PC-3 (cell line): ENCODE measurements around the gene POLR2C.

ENCODE experiments used
- CTCF ChIP-seq: fragments of 300-600 bp; sonication (generic); conservative IDR thresholded peaks from 2 replicates; pipeline ENCODE4 v1.5.1; 2017; ENCODE audit warnings: antibody characterized with exemption, low read depth, mild to moderate bottlenecking, low read length
- EZH2 ChIP-seq: fragments of 300-600 bp; sonication (generic); IDR thresholded peaks from one replicate; pipeline ENCODE4 v1.6.1; 2017; ENCODE audit warnings: antibody characterized with exemption, mild to moderate bottlenecking, low read length; ENCODE audit not compliant: unreplicated experiment
- EZH2phosphoT487 ChIP-seq: fragments of 300-600 bp; sonication (generic); IDR thresholded peaks from 2 replicates; pipeline ENCODE4 v1.6.1; 2018; ENCODE audit warnings: mild to moderate bottlenecking, antibody characterized with exemption, low read length, borderline replicate concordance

DNA sequence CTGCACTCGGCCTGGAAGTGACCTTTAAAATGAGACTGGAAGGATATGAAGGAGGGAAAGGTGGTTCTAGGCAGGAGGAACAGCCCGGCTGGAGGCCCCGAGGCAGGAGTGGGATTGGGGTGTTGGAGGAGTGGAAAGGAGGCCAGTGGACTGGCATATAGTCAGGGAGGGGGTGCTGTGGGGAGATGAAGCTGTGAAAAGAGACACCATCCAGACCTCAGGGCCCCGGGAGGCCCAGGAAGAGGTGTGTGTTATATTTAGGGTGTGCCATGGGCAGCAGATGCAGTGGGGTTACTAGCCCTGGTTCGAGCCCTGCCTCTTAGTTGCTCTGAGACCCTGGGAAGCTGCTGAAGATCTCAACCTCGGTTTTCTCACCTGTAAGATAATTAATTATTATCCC lies 42.7 kb downstream of the POLR2C start:
- TF ChIP-seq CTCF, result no peak
- TF ChIP-seq EZH2phosphoT487, result no peak
- no peak for TF ChIP-seq EZH2
